Psoas muscle (tissue), 8 donors: Measurements from ENCODE around the gene NFKBIZ. TPM values are rescaled to one million over a fixed set of nuclear protein-coding genes. Genes with fewer than 3 reads are reported as not detected.
"Not testable (repeated sequence)": the region's sequence is repeated elsewhere in the genome, so short reads cannot be mapped to it uniquely, and the experiment has no call there.

Experiments used
- ATAC-seq, 4 donors: fragments of 200-7000 bp; cut with Tn5 transposase; one replicate each; pipeline ENCODE4 v1.9.1; 2020; ENCODE audit warnings: moderate library complexity in 3 of 4, mild to moderate bottlenecking in 2 of 4
- DNase-seq, 2 donors: peaks; one replicate each; pipeline ENCODE4 v3.0.0-alpha.2; 2020
- H3K27ac ChIP-seq: fragments of 200-600 bp; one replicate; pipeline ENCODE4 v1.8.0; 2022
- H3K27me3 ChIP-seq, 3 donors: fragments of 200-600 bp in 1 of 3; one replicate each; pipeline versions ENCODE4 v1.6.1 to v1.8.0; 2013 to 2022; ENCODE audit warnings: low read length in 2 of 3, mild to moderate bottlenecking in 2 of 3, moderate library complexity in 1 of 3; ENCODE audit not compliant: insufficient read depth in 3 of 3
- H3K36me3 ChIP-seq, 2 donors: fragments of 200-600 bp in 1 of 2; one replicate each; pipeline versions ENCODE4 v1.6.1 to v1.8.0; 2013 to 2022; ENCODE audit warnings: low read depth in 1 of 2, mild to moderate bottlenecking in 1 of 2, moderate library complexity in 1 of 2; ENCODE audit not compliant: insufficient read depth in 1 of 2
- H3K4me1 ChIP-seq: fragments of 200-600 bp; one replicate; pipeline ENCODE4 v1.8.0; 2022
- H3K4me3 ChIP-seq: fragments of 200-600 bp; one replicate; pipeline ENCODE4 v1.8.0; 2022; ENCODE audit warnings: mild to moderate bottlenecking
- H3K9me3 ChIP-seq: fragments of 200-600 bp; one replicate; pipeline ENCODE4 v1.8.0; 2022
- WGBS, 3 donors: extraction: QIAGEN DNeasy Blood & Tissue Kit; methylation state at CpG; one replicate each; pipeline versions ENCODE4 v1.1.6 to v1.1.7; 2013; 5-methylcytosine and 5-hydroxymethylcytosine counted together
- intact Hi-C, 2 donors: fragments of 100-400 bp; cut with DNase I; formaldehyde crosslinking; loops; one replicate each; pipeline versions ENCODE4 v1.11.0 to v1.14.2; 2022
- polyA plus RNA-seq, 3 donors: library from polyadenylated mRNA; stranded (reverse); fragments of 200-250 nt; gene quantifications; one replicate each; pipeline ENCODE4 v1.2.3, GENCODE V29; 2013
- total RNA-seq, 4 donors: library from RNA; stranded (reverse); fragmentation: NEBNext Ultra II Directional in 2 of 4; extraction: Animal tissue kit (Norgen Biotek cat#: 25700) in 2 of 4; gene quantifications; one replicate each; pipeline versions ENCODE4 v1.2.1 to v1.2.4, GENCODE V29; 2021 to 2023
- TF ChIP-seq, protein P1 (sequence below): fragments of 200-600 bp; IDR thresholded peaks from one replicate; pipeline ENCODE4 v1.8.0; 2022; ENCODE audit warnings: antibody characterized with exemption
- donor health status: healthy with polysubstance abuse.
- donor health status: DM: no; HTN: no; CAD: no; lungs with moderate emphysema.
- donor health status: Bipolar disorder and iron deficiency.
- donor health status: healthy.
- donor health status: DM: yes; HTN: yes; CAD: no.
- donor health status: DM: no; HTN: no; CAD: no.
- donor health status: DM: no; HTN: no; CAD: no.
- donor health status: DM: yes; HTN: yes; CAD: no.

NFKBIZ gene
- total and polyA plus RNA-seq, 7 donors: 3.0 to 12.5 (median 8.6) TPM

DNA sequence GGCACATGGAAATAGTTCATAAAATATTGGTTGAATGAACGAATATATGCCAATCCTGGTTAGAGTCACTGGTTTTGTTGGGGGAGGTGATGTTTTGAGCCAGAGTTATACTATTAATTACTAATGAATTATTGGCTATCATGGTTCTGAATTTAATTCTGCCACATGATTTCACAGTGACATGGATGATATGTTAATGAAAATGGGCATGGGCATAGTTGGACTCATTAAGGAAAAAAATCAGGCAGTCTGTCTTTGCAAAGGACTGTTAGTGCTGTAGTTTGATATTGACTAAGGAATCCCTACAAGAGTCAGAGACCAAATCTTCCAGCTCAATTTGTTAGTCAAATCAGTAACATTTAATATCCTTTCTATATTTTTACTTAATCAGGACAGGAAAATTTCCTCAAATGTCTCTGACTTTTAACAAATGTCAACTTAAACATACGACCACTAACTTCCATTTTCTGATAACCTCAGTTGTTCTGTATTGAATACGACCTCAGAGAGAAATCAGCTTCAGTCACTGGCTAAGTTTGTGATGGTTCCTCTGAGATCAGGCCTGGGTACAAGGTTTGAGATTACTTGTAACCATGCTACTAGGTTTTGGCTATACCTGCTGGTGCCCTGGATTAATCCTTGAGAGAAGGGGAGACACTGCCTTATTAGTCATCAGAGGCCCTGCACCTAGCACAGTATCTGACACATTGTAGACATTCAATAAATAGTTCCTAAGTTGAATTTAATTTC, 13.3 kb downstream of the NFKBIZ start:
- Histone ChIP-seq H3K9me3 (no peaks in the 10 kb centered on the region), H3K36me3 (peaks cover 11 to 49% of the 10 kb centered on the region in 2 donors), H3K4me1 (no peaks in the 10 kb centered on the region), H3K27ac (no peak overlapping the region), H3K27me3 (no peaks in the 10 kb centered on the region), H3K4me3 (no peak overlapping the region)
- 88 to 95% (median 90%) methylated on average over 3 of the region's 3 CpGs for WGBS, 3 donors
- peak in 1 of 4 donors; percentile 32 for ATAC-seq
- intact Hi-C loops: no loop called here
- DNase-seq: no peak
- TF ChIP-seq, protein P1, sequence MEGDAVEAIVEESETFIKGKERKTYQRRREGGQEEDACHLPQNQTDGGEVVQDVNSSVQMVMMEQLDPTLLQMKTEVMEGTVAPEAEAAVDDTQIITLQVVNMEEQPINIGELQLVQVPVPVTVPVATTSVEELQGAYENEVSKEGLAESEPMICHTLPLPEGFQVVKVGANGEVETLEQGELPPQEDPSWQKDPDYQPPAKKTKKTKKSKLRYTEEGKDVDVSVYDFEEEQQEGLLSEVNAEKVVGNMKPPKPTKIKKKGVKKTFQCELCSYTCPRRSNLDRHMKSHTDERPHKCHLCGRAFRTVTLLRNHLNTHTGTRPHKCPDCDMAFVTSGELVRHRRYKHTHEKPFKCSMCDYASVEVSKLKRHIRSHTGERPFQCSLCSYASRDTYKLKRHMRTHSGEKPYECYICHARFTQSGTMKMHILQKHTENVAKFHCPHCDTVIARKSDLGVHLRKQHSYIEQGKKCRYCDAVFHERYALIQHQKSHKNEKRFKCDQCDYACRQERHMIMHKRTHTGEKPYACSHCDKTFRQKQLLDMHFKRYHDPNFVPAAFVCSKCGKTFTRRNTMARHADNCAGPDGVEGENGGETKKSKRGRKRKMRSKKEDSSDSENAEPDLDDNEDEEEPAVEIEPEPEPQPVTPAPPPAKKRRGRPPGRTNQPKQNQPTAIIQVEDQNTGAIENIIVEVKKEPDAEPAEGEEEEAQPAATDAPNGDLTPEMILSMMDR: no peak

DNA sequence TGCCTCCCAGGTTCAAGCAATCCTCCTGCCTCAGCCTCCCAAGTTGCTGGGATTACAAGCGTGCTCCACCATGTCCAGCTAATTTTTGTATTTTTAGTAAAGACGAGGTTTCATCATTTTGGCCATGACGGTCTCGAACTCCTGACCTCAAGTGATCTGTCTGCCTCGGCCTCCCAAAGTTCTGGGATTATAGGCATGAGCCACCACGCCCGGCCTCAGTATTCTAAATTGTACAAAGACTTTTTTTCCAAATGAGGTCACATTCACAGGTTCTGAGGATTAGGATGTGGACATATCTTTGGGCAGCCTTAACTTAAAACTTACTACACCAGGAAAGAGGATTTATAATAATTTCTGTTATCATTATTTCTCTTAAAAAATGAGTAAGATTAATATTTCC, 15.6 kb downstream of the NFKBIZ start:
- H3K4me1 ChIP-seq, intact Hi-C loops, H3K9me3 ChIP-seq, DNase-seq, H3K27me3 ChIP-seq, H3K27ac ChIP-seq, H3K4me3 ChIP-seq, ATAC-seq: not testable (repeated sequence)
- H3K36me3 ChIP-seq: peaks cover 4 to 26% of the 10 kb centered on the region in 2 donors
- 96 to 97% (median 96%) methylated on average over 7 of the region's 7 CpGs for WGBS, 3 donors

DNA sequence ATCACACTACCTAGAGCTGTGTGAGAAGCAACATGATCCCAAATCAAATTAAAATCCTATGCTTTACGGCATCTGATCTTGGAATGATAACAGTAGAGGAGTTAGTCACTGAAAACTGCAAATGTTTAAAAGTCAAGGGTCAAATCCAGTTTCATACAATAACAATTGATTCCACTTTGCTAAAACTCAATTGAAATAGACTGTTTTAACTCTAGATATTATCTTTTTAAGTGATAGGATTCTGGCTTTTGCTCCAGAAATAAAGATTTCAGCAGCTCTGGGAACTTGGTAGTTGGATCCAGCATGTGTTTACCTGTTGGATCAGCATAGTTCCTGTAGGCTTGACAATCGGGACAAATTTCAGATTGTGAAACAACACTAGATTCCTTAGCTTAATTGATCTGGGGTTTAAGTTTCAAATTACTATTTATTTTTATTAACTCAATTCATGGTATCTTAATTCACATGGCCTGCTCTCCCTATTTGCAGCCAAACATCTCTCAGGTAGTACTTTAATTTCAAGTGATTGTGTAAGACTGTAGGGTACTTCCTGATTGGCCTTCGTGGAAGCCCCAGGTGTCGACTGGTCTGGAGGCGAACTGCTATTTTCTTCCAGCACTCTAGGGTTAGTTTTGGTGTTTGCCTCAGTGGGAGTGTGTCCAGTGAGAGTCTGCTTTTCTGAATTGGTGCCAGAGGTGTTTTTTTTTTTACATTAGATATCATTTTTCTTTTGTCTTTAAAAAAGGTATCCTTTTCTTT, 16.6 kb downstream of the NFKBIZ start:
- H3K9me3 ChIP-seq: no peaks in the 10 kb centered on the region
- peaks cover 0 to 16% of the 10 kb centered on the region in 2 donors for H3K36me3 ChIP-seq
- DNase-seq (no peak), ATAC-seq (peak in 1 of 4 donors; percentile 26)
- no peaks in the 10 kb centered on the region for H3K4me1 ChIP-seq
- no peak overlapping the region for H3K4me3 ChIP-seq
- no peak overlapping the region for H3K27ac ChIP-seq
- TF ChIP-seq, protein P1: no peak
- 53 to 71% (median 57%) methylated on average over 5 of the region's 5 CpGs for WGBS, 3 donors
- H3K27me3 ChIP-seq: no peaks in the 10 kb centered on the region
- intact Hi-C loops: no loop called here

DNA sequence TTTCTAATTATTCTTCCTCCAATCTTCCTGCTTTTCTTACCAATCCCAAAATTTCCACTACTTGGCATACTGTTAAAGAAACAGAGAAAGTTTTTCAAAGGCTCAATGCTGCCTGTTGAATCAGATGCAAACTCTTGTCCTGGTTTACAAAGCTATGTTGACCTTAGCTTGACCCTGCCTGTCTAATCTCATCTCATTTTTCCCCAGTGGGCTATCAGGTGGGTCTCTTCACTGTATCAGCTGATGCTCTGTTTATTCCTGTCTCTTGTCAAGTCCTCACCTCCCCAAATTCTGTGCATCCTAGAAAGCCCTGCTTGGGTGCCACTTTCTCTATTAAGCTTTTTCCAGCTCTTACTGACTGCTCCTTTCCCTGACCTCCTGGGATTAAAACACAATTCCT, 18.2 kb downstream of the NFKBIZ start:
- TF ChIP-seq, protein P1: no peak
- intact Hi-C loops: no loop called here

DNA sequence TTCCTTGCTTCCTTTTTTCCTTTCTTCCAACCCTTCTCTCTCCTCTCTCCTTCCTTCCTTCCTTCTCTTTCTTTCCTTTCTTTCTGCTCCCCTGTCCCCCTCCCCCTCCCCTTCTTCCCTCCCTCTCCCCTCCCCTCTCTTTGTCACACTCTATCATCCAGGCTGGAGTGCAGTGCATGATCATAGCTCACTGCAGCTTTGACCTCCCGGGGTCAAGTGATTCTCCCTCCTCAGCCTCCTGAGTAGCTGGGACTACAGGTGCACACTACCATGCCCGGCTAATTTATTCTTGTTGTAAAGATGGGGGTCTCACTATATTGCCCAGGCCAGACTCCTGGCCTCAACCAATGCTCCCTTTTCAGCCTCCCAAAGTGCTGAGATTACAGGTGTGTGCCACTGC, 18.7 kb downstream of the NFKBIZ start:
- intact Hi-C loops: no loop called here
- Histone ChIP-seq H3K4me3 (no peak overlapping the region), H3K27ac (no peak overlapping the region), H3K27me3 (no peaks in the 10 kb centered on the region), H3K9me3 (no peaks in the 10 kb centered on the region), H3K36me3 (peaks cover 0 to 3% of the 10 kb centered on the region in 2 donors), H3K4me1 (no peaks in the 10 kb centered on the region)
- TF ChIP-seq, protein P1: no peak
- WGBS, 3 donors: 81 to 90% (median 85%) methylated on average over 2 of the region's 2 CpGs
- DNase-seq (no peak), ATAC-seq (no peak)

More for the DNA sequence above, 18.2 kb downstream of the NFKBIZ start:
- Histone ChIP-seq H3K4me1 (no peaks in the 10 kb centered on the region), H3K4me3 (no peak overlapping the region), H3K36me3 (peaks cover 0 to 6% of the 10 kb centered on the region in 2 donors), H3K27me3 (no peaks in the 10 kb centered on the region), H3K27ac (no peak overlapping the region), H3K9me3 (no peaks in the 10 kb centered on the region)
- DNase-seq (no peak), ATAC-seq (no peak)
